ENCODE data around the gene VPS54.

DNA sequence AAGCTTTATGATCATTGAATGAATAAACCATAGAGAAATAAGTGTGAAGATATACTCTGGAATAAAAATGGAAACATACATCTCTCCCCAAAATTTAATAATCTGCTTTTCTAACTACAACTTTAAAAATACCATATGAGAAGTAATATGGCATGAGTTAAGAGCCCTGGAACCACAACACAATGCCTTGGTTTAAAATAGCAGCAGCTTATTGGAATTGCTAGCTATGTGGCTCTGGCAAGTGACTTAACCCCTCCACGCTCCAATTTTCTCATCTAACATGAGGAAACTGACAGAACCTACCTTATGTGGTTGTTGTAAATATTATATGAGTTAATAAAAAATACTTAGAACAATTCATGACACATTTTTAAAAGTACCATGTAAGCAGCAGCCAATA, 76.4 kb downstream of the VPS54 start:
- TF ChIP-seq CTCF (IDR thresholded peaks at IDR 0.05; ENCODE audit: insufficient read depth, low read length) (no peak), REST (IDR thresholded peaks at IDR 0.05; ENCODE audit: insufficient replicate concordance, low read depth) (no peak), POLR2AphosphoS5 (IDR thresholded peaks at IDR 0.05; ENCODE audit: low read depth) (no peak), GABPA (IDR thresholded peaks at IDR 0.05; ENCODE audit: low read depth) (no peak), SPI1 (IDR thresholded peaks at IDR 0.05; ENCODE audit: borderline replicate concordance, low read depth) (no peak)

All from HL-60 (cell line).